Myocyte (in vitro differentiated cells): ENCODE data around the gene RIMOC1. TPM values are rescaled to one million over a fixed set of nuclear protein-coding genes. Genes with fewer than 3 reads are reported as not detected.

Source experiments
- DNase-seq: peaks from one replicate; pipeline ENCODE4 v3.0.0-alpha.2; 2012; ENCODE audit warnings: low read depth
- polyA plus RNA-seq: library from polyadenylated mRNA; unstranded; fragments of >200 nt; gene quantifications from one replicate; pipeline ENCODE4 v1.2.1, GENCODE V29; 2012; ENCODE audit warnings: missing spikeins
- total RNA-seq: library from RNA; depleted of rRNA; stranded (reverse); fragments of >200 nt; gene quantifications from 2 replicates; pipeline ENCODE4 v1.2.3, GENCODE V29; 2014

The RIMOC1 gene
- 17.1 and 23.4 TPM in 2 replicates for total RNA-seq
- polyA plus RNA-seq = 9.1 TPM

- peak; percentile 100 for DNase-seq
Observed at GRCh38 chr5:41903892-41904799, at the start of gene RIMOC1. Gene RIMOC1 (plus strand): TSS chr5:41904344. CDS start chr5:41904368, 24 bp downstream.

GRCh38 chr5:41856644-41857491, 47.3 kb upstream of the RIMOC1 start:
- peak; percentile 82 for DNase-seq

- DNase-seq = no peak
Observed at GRCh38 chr5:41857989-41858388, 46.2 kb upstream of the RIMOC1 start.

- DNase-seq = no peak
Observed at GRCh38 chr5:41858890-41859289, 45.3 kb upstream of the RIMOC1 start.

- no peak for DNase-seq
Observed at GRCh38 chr5:41863871-41864486, 40.2 kb upstream of the RIMOC1 start.

- DNase-seq = no peak
Observed at GRCh38 chr5:41869151-41869723, 34.9 kb upstream of the RIMOC1 start.

- DNase-seq = peak; percentile 75
Observed at GRCh38 chr5:41869724-41870626, 34.2 kb upstream of the RIMOC1 start, which contains the start of gene OXCT1. Gene OXCT1 (minus strand): TSS chr5:41870425. CDS start chr5:41870358, 67 bp downstream.

GRCh38 chr5:41870627-41871048, 33.5 kb upstream of the RIMOC1 start:
- no peak for DNase-seq

- DNase-seq = peak; percentile 33
Observed at GRCh38 chr5:41871852-41872251, 32.3 kb upstream of the RIMOC1 start.

- DNase-seq = no peak
Observed at GRCh38 chr5:41874512-41875060, 29.6 kb upstream of the RIMOC1 start.

- DNase-seq = no peak
Observed at GRCh38 chr5:41875121-41875520, 29.0 kb upstream of the RIMOC1 start.

- DNase-seq = no peak
Observed at GRCh38 chr5:41876678-41877077, 27.5 kb upstream of the RIMOC1 start.

GRCh38 chr5:41877408-41877807, 26.7 kb upstream of the RIMOC1 start:
- DNase-seq = no peak

- no peak for DNase-seq
Observed at GRCh38 chr5:41878173-41878572, 26.0 kb upstream of the RIMOC1 start.

- no peak for DNase-seq
Observed at GRCh38 chr5:41878643-41879478, 25.3 kb upstream of the RIMOC1 start.

GRCh38 chr5:41882765-41883164, 21.4 kb upstream of the RIMOC1 start:
- DNase-seq = no peak

- DNase-seq = no peak
Observed at GRCh38 chr5:41883243-41883642, 20.9 kb upstream of the RIMOC1 start.

GRCh38 chr5:41883936-41884335, 20.2 kb upstream of the RIMOC1 start:
- DNase-seq = no peak

- no peak for DNase-seq
Observed at GRCh38 chr5:41885286-41885685, 18.9 kb upstream of the RIMOC1 start.
